NCI-H146 treated with DMSO at 0.1 percent for 48 hours (cell line): ENCODE results near the gene KRCC1.

Source experiments
- DNase-seq: peaks from one replicate; lab custom pipeline; 2025; ENCODE audit not compliant: unreplicated experiment; lab: John Stamatoyannopoulos, UW

KRCC1 gene

GRCh38 chr2:88077080-88077479 is 21.5 kb upstream of the KRCC1 start:
- no peak for DNase-seq

- no peak for DNase-seq
Measured at GRCh38 chr2:88074854-88075292, 19.3 kb upstream of the KRCC1 start.

- DNase-seq, result no peak
Measured at GRCh38 chr2:88074150-88074549, 18.6 kb upstream of the KRCC1 start.

GRCh38 chr2:88071365-88071764 is 15.8 kb upstream of the KRCC1 start:
- no peak for DNase-seq

- DNase-seq, result no peak
Measured at GRCh38 chr2:88070055-88070454, 14.5 kb upstream of the KRCC1 start.

GRCh38 chr2:88069117-88069516 is 13.5 kb upstream of the KRCC1 start:
- no peak for DNase-seq

GRCh38 chr2:88068044-88068443 is 12.5 kb upstream of the KRCC1 start:
- DNase-seq, result no peak

GRCh38 chr2:88067598-88067997 is 12.0 kb upstream of the KRCC1 start, which contains the start of gene SMYD1:
TSS of gene SMYD1 (plus strand) at chr2:88067825. CDS start at chr2:88067865, 40 bp downstream.
- no peak for DNase-seq

- no peak for DNase-seq
Measured at GRCh38 chr2:88067189-88067588, 11.6 kb upstream of the KRCC1 start.

- no peak for DNase-seq
Measured at GRCh38 chr2:88066543-88066942, 11.0 kb upstream of the KRCC1 start.

GRCh38 chr2:88061295-88061694 is 5.7 kb upstream of the KRCC1 start:
- no peak for DNase-seq

GRCh38 chr2:88060907-88061275 is 5.3 kb upstream of the KRCC1 start:
- DNase-seq, result no peak

- DNase-seq, result peak; percentile 68
Measured at GRCh38 chr2:88059979-88060906, 4.7 kb upstream of the KRCC1 start.

- no peak for DNase-seq
Measured at GRCh38 chr2:88058191-88058590, 2.6 kb upstream of the KRCC1 start.

- DNase-seq, result no peak
Measured at GRCh38 chr2:88057437-88057844, 1.9 kb upstream of the KRCC1 start.

GRCh38 chr2:88054782-88055370 is 707 bp downstream of the KRCC1 start:
- peak; percentile 33 for DNase-seq

GRCh38 chr2:88053934-88054781 is 1.4 kb downstream of the KRCC1 start:
- DNase-seq, result no peak

- DNase-seq, result no peak
Measured at GRCh38 chr2:88053296-88053695, 2.3 kb downstream of the KRCC1 start.

GRCh38 chr2:88051792-88052191 is 3.8 kb downstream of the KRCC1 start:
- DNase-seq, result no peak

GRCh38 chr2:88049622-88050021 is 6.0 kb downstream of the KRCC1 start:
- DNase-seq, result no peak

GRCh38 chr2:88048541-88048940 is 7.0 kb downstream of the KRCC1 start:
- DNase-seq, result no peak
